Neural progenitor cell (in vitro differentiated cells): ENCODE results near the gene PAPPA2. TPM values are rescaled to one million over a fixed set of nuclear protein-coding genes. Genes with fewer than 3 reads are reported as not detected.

Experiments
- DNase-seq: peaks from one replicate; pipeline ENCODE4 v3.0.0-alpha.2; 2016; ENCODE audit warnings: low spot score
- H2AFZ ChIP-seq: fragments of 200-600 bp; sonication (generic); replicated peaks from 2 replicates; pipeline ENCODE4 v1.6.1; 2016; ENCODE audit warnings: antibody characterized with exemption
- H3F3A ChIP-seq: fragments of 200-600 bp; sonication (generic); 2 replicates; pipeline ENCODE4 v1.6.1; 2016; ENCODE audit warnings: antibody characterized with exemption, low read depth
- H3K27ac ChIP-seq: fragments of 200-600 bp; sonication (generic); 2 replicates; pipeline ENCODE4 v1.5.1; 2016; ENCODE audit warnings: mild to moderate bottlenecking
- H3K27me3 ChIP-seq: fragments of 200-600 bp; sonication (generic); 2 replicates; pipeline ENCODE4 v1.6.1; 2016; ENCODE audit warnings: mild to moderate bottlenecking, moderate library complexity
- H3K36me3 ChIP-seq: fragments of 200-600 bp; sonication (generic); 2 replicates; pipeline ENCODE4 v1.5.1; 2016
- H3K4me1 ChIP-seq: fragments of 200-600 bp; sonication (generic); 2 replicates; pipeline ENCODE4 v1.6.1; 2016; ENCODE audit warnings: mixed run types
- H3K4me2 ChIP-seq: fragments of 200-600 bp; sonication (generic); 2 replicates; pipeline ENCODE4 v1.6.1; 2016
- H3K4me3 ChIP-seq: fragments of 200-600 bp; sonication (generic); 2 replicates; pipeline ENCODE4 v1.5.1; 2016
- H3K79me2 ChIP-seq: fragments of 200-600 bp; sonication (generic); 2 replicates; pipeline ENCODE4 v1.6.1; 2016; ENCODE audit warnings: low read depth
- H3K9ac ChIP-seq: fragments of 200-600 bp; sonication (generic); 2 replicates; pipeline ENCODE4 v1.6.1; 2016
- H3K9me3 ChIP-seq: fragments of 200-600 bp; sonication (generic); 2 replicates; pipeline ENCODE4 v1.5.1; 2016; ENCODE audit warnings: low read depth
- H4K20me1 ChIP-seq: fragments of 200-600 bp; sonication (generic); 2 replicates; pipeline ENCODE4 v1.6.1; 2016; ENCODE audit warnings: low read depth
- H3K27ac Mint-ChIP-seq: 3 replicates; pipeline ENCODE4 v1.8.0; 2021; ENCODE audit warnings: mixed read lengths
- H3K27me3 Mint-ChIP-seq: 2 replicates; pipeline ENCODE4 v1.8.0; 2022; ENCODE audit warnings: low read depth, mild to moderate bottlenecking, inconsistent platforms, moderate library complexity, mixed read lengths; ENCODE audit not compliant: insufficient read depth
- H3K36me3 Mint-ChIP-seq: 3 replicates; pipeline ENCODE4 v1.8.0; 2021; ENCODE audit warnings: mixed read lengths
- H3K4me1 Mint-ChIP-seq: 3 replicates; pipeline ENCODE4 v1.8.0; 2021; ENCODE audit warnings: mixed read lengths
- H3K4me3 Mint-ChIP-seq: 3 replicates; pipeline ENCODE4 v1.8.0; 2021; ENCODE audit warnings: mild to moderate bottlenecking, moderate library complexity, mixed read lengths
- H3K9me3 Mint-ChIP-seq: 3 replicates; pipeline ENCODE4 v1.8.0; 2020; ENCODE audit warnings: mixed read lengths
- EZH2 ChIP-seq: fragments of 200-600 bp; sonication (generic); IDR thresholded peaks from 2 replicates; pipeline ENCODE4 v1.6.1; 2017; ENCODE audit warnings: antibody characterized with exemption, mild to moderate bottlenecking, moderate library complexity
- EZH2phosphoT487 ChIP-seq: fragments of 200-600 bp; sonication (generic); IDR thresholded peaks from 2 replicates; pipeline ENCODE4 v1.6.1; 2017; ENCODE audit warnings: antibody characterized with exemption
- total RNA-seq: library from RNA; depleted of rRNA; stranded (reverse); fragments of >200 nt; gene quantifications from 2 replicates; pipeline ENCODE4 v1.2.3, GENCODE V29; 2015; ENCODE audit warnings: low replicate concordance
- TF ChIP-seq, protein P1 (sequence below): fragments of 200-600 bp; sonication (generic); IDR thresholded peaks from 2 replicates; pipeline ENCODE4 v1.5.1; 2017; ENCODE audit warnings: antibody characterized with exemption, mild to moderate bottlenecking

PAPPA2 gene
- total RNA-seq, 1 donor from 2014 or later = 0.17 TPM

DNA sequence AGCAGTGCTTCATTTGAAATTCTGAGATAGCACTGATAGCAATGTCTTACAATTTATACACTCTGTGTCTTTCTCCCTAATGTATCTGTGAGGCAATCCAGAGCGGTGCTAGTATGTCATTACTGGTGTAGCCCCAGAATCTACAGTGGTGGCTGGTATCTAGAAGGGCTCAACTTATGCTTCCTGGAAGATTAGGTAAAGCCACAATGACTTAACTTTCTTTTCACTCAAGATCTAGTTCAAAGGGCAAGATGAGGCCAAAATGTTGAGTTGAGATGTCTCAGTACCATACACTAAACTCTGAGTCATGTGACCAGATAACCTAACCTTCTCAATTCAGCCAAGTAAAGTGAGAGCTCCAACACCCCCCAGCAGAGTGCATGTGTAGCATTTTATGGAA is 77.5 kb downstream of the PAPPA2 start:
- no peak for DNase-seq
- no peak overlapping the region for H3K4me3 ChIP-seq
- no peaks in the 10 kb centered on the region for H3F3A ChIP-seq
- Mint-ChIP-seq H3K27ac (no peak overlapping the region), H3K36me3 (no peaks in the 10 kb centered on the region), H3K27me3 (peaks cover 3% of the 10 kb centered on the region), H3K4me3 (no peak overlapping the region), H3K4me1 (peaks cover 5% of the 10 kb centered on the region), H3K9me3 (no peaks in the 10 kb centered on the region)
- no peak overlapping the region for H2AFZ ChIP-seq
- TF ChIP-seq EZH2 (no peak), EZH2phosphoT487 (no peak)
- TF ChIP-seq, protein P1, sequence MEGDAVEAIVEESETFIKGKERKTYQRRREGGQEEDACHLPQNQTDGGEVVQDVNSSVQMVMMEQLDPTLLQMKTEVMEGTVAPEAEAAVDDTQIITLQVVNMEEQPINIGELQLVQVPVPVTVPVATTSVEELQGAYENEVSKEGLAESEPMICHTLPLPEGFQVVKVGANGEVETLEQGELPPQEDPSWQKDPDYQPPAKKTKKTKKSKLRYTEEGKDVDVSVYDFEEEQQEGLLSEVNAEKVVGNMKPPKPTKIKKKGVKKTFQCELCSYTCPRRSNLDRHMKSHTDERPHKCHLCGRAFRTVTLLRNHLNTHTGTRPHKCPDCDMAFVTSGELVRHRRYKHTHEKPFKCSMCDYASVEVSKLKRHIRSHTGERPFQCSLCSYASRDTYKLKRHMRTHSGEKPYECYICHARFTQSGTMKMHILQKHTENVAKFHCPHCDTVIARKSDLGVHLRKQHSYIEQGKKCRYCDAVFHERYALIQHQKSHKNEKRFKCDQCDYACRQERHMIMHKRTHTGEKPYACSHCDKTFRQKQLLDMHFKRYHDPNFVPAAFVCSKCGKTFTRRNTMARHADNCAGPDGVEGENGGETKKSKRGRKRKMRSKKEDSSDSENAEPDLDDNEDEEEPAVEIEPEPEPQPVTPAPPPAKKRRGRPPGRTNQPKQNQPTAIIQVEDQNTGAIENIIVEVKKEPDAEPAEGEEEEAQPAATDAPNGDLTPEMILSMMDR = no peak
- H3K27me3 ChIP-seq = no peaks in the 10 kb centered on the region
- no peaks in the 10 kb centered on the region for H3K4me1 ChIP-seq
- H4K20me1 ChIP-seq = no peaks in the 10 kb centered on the region
- no peaks in the 10 kb centered on the region for H3K36me3 ChIP-seq
- H3K27ac ChIP-seq = no peak overlapping the region
- no peaks in the 10 kb centered on the region for H3K9me3 ChIP-seq
- no peaks in the 10 kb centered on the region for H3K79me2 ChIP-seq
- no peak overlapping the region for H3K4me2 ChIP-seq
- no peak overlapping the region for H3K9ac ChIP-seq

DNA sequence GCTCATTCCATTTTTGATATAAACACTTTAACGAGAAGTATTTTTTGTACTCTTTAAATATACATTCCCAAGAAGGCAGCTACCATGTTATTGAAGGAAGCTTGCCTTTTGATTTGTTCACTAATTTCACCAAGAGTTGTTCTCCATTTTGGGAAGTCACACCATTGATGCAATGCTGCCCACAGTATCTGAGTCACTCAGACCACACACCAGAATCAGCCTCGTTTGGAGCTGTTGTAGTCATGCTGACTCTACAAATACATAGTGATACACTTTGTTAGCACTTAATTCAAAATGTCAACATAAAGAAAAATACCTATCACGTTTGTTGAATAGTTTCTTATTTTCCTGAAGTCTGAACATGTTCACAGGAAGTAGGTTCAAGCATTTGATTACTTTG is 78.7 kb downstream of the PAPPA2 start:
- Histone ChIP-seq H4K20me1 (no peaks in the 10 kb centered on the region), H3K9me3 (no peaks in the 10 kb centered on the region), H3K36me3 (no peaks in the 10 kb centered on the region), H3K27me3 (no peaks in the 10 kb centered on the region), H3K79me2 (no peaks in the 10 kb centered on the region), H3K4me1 (no peaks in the 10 kb centered on the region), H3K27ac (no peak overlapping the region), H3K4me3 (no peak overlapping the region), H2AFZ (no peak overlapping the region), H3K4me2 (no peak overlapping the region), H3F3A (no peaks in the 10 kb centered on the region), H3K9ac (no peak overlapping the region)
- no peak for DNase-seq
- TF ChIP-seq EZH2 (no peak), EZH2phosphoT487 (no peak)
- TF ChIP-seq, protein P1 = no peak
- Mint-ChIP-seq H3K9me3 (no peaks in the 10 kb centered on the region), H3K27ac (no peak overlapping the region), H3K4me3 (no peak overlapping the region), H3K4me1 (peaks cover 5% of the 10 kb centered on the region), H3K36me3 (no peaks in the 10 kb centered on the region), H3K27me3 (peaks cover 3% of the 10 kb centered on the region)

- no peak overlapping the region for H2AFZ ChIP-seq
- H3F3A ChIP-seq = no peaks in the 10 kb centered on the region
- no peak overlapping the region for H3K4me3 Mint-ChIP-seq
- H3K4me2 ChIP-seq = no peak overlapping the region
- no peaks in the 10 kb centered on the region for H3K9me3 ChIP-seq
- H3K79me2 ChIP-seq = no peaks in the 10 kb centered on the region
- no peaks in the 10 kb centered on the region for H4K20me1 ChIP-seq
- H3K4me1 ChIP-seq = no peaks in the 10 kb centered on the region
- no peaks in the 10 kb centered on the region for H3K36me3 ChIP-seq
- H3K9me3 Mint-ChIP-seq = no peaks in the 10 kb centered on the region
- H3K27ac Mint-ChIP-seq = no peak overlapping the region
- DNase-seq = no peak
- H3K27me3 ChIP-seq = no peaks in the 10 kb centered on the region
- no peak overlapping the region for H3K9ac ChIP-seq
- no peaks in the 10 kb centered on the region for H3K36me3 Mint-ChIP-seq
- no peak overlapping the region for H3K4me3 ChIP-seq
- peaks cover 3% of the 10 kb centered on the region for H3K27me3 Mint-ChIP-seq
- no peak for TF ChIP-seq EZH2
- TF ChIP-seq, protein P1 = no peak
- no peak for TF ChIP-seq EZH2phosphoT487
- no peak overlapping the region for H3K27ac ChIP-seq
- H3K4me1 Mint-ChIP-seq = peaks cover 5% of the 10 kb centered on the region
Observed at GRCh38 chr1:176542352-176542751, 79.4 kb downstream of the PAPPA2 start.
